ENCODE results near the gene ANAPC4. TPM values are rescaled to one million over a fixed set of nuclear protein-coding genes. Genes with fewer than 3 reads are reported as not detected.
A peak's percentile ranks its signal among the peaks of the same experiment; 100 is the strongest.

Gene ANAPC4
- total and polyA plus RNA-seq, 2 of the 4 experiments (the other 2 are of a cell fraction): 12.4 to 18.3 TPM

DNA sequence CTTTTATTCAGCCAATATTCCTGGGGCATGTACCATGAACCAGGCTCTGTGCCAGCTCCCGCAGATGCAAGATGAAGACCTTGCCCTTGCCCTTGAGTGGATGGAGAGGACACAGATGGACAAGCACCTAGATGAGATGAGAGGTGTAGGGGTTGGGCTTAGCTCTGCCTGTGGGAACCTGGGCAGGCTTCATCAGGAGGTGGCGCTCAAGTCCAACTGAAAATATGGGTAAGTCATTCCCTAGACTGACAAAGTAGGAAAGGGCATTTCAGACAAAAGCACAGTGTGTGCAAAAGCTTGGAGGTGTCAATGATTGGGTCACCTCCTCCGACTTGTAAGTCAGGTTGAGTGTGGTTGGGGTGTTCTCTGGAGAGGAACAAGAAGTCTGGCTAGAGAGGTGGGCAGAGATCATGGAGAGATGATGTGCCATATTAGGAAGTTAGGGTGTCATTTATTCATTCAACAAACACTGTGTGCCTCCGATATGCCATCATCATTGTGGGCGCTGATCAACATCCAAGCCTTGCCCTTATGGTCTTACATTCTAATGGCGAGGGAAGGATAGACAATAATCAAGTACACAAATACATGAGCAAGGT lies 64.6 kb downstream of the ANAPC4 start:
- Histone ChIP-seq H3K4me2 (ENCODE audit: low read depth, low read length) (no peak overlapping the region), H3K36me3 (ENCODE audit: control insufficient read depth, insufficient read depth, low read length) (no peaks in the 10 kb centered on the region), H3K9me3 (ENCODE audit: control insufficient read depth, insufficient read depth, low read length) (no peaks in the 10 kb centered on the region), H2BK15ac (ENCODE audit: low read depth, low read length) (no peak overlapping the region), H4K20me1 (ENCODE audit: insufficient read depth, low read length) (no peaks in the 10 kb centered on the region), H3K27ac (ENCODE audit: insufficient read depth, low read length) (no peak overlapping the region), H2BK120ac (ENCODE audit: low read depth, low read length) (no peak overlapping the region), H4K91ac (ENCODE audit: insufficient read depth, low read depth, low read length) (no peak overlapping the region), H3K9me1 (ENCODE audit: insufficient read depth, low read length) (no peaks in the 10 kb centered on the region), H3K23ac (ENCODE audit: low read depth, low read length) (no peak overlapping the region), H2BK5ac (ENCODE audit: low read depth, low read length, poor library complexity, severe bottlenecking) (no peak overlapping the region), H3K14ac (replicated peaks; ENCODE audit: low read depth, low read length) (no peak overlapping the region), H3K18ac (ENCODE audit: low read depth, low read length) (no peak overlapping the region), H2AFZ (replicated peaks; ENCODE audit: low read length, poor library complexity) (peak overlapping the region; percentile 1), H3K9ac (ENCODE audit: low read depth, low read length) (no peak overlapping the region), H3K4me1 (ENCODE audit: control insufficient read depth, insufficient read depth, low read length) (no peaks in the 10 kb centered on the region), H4K5ac (ENCODE audit: low read depth, low read length) (no peak overlapping the region), H3K56ac (ENCODE audit: extremely low read depth, insufficient read depth, low read length) (peak overlapping the region; percentile 19; the same call in 1 of the 2 replicates), H3K4me3 (ENCODE audit: insufficient read depth, low read depth, low read length) (no peak overlapping the region), H4K8ac (ENCODE audit: low read depth in 2 of 2, low read length in 2 of 2) (no peak overlapping the region), H3K27me3 (ENCODE audit: control insufficient read depth, insufficient read depth, low read length) (peaks cover 18% of the 10 kb centered on the region), H3K4ac (ENCODE audit: low read depth, low read length) (no peak overlapping the region), H2AK9ac (replicated peaks; ENCODE audit: low read depth, low read length, poor library complexity) (no peak overlapping the region), H2AK5ac (ENCODE audit: low read depth, low read length) (no peak overlapping the region), H3K79me1 (ENCODE audit: low read depth in 1 of 2, low read length in 2 of 2) (no peaks in the 10 kb centered on the region), H2BK20ac (ENCODE audit: low read depth, low read length) (no peak overlapping the region)
- dilution Hi-C loops (cut with HindIII; ENCODE audit: low sequenced_read_pairs, unreplicated experiment) (no loop called here), intact Hi-C loops (cut with micrococcal nuclease) (loop anchor here (5.0 to 10.0 kb wide), 2 partner anchors 421 to 543 kb away; partner anchors contain the start of gene SEL1L3), in situ Hi-C loops (cut with MboI; ENCODE audit: low sequenced_read_pairs) (loop anchor here (5.0 kb wide), 1 partner anchor 321 kb away; no protein-coding TSS in a partner anchor)
- ChIA-PET POLR2A (ENCODE audit: unreplicated experiment) (no interaction called here), CTCF (interaction anchor here (1.0 to 5.2 kb wide), 4 partner anchors 29 to 335 kb away, joined by 3 to 66 read pairs (median 4); no protein-coding TSS in a partner anchor)
- peak; percentile 85 for ATAC-seq (ENCODE audit: low read depth)
- WGBS, 2 experiments (ENCODE audit: extremely low coverage in 2 of 2, insufficient read length in 1 of 2): no CpG with 5 or more reads among the region's 6 CpGs
- BruUV-seq (replicated peaks): no TSS peak
- no peak for TF ChIP-seq RCOR1 (IDR thresholded peaks at IDR 0.05; ENCODE audit: insufficient replicate concordance, low read length)
- peak; percentile 61 for TF ChIP-seq SMC3 (IDR thresholded peaks at IDR 0.05; ENCODE audit: low read depth, low read length)
- TF ChIP-seq CHD1 (IDR thresholded peaks at IDR 0.05; ENCODE audit: low read depth, low read length): no peak
- peak; percentile 74 for TF ChIP-seq RAD21 (IDR thresholded peaks at IDR 0.05; ENCODE audit: low read length)
- TF ChIP-seq MAFK (IDR thresholded peaks at IDR 0.05; ENCODE audit: low read depth, low read length): no peak
- TF ChIP-seq, protein P1, sequence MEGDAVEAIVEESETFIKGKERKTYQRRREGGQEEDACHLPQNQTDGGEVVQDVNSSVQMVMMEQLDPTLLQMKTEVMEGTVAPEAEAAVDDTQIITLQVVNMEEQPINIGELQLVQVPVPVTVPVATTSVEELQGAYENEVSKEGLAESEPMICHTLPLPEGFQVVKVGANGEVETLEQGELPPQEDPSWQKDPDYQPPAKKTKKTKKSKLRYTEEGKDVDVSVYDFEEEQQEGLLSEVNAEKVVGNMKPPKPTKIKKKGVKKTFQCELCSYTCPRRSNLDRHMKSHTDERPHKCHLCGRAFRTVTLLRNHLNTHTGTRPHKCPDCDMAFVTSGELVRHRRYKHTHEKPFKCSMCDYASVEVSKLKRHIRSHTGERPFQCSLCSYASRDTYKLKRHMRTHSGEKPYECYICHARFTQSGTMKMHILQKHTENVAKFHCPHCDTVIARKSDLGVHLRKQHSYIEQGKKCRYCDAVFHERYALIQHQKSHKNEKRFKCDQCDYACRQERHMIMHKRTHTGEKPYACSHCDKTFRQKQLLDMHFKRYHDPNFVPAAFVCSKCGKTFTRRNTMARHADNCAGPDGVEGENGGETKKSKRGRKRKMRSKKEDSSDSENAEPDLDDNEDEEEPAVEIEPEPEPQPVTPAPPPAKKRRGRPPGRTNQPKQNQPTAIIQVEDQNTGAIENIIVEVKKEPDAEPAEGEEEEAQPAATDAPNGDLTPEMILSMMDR (conservative IDR thresholded peaks at IDR 0.05; ENCODE audit: low read depth, low read length): peak; percentile 65
- DNase-seq: peak; percentile 59
